PC-9 (cell line): Measurements from ENCODE around the gene DLG2.

Source experiments
- CTCF ChIP-seq: fragments of 200-600 bp; sonication (generic); conservative IDR thresholded peaks from 2 replicates; pipeline ENCODE4 v1.6.1; 2017; ENCODE audit warnings: mixed run types, antibody characterized with exemption, mild to moderate bottlenecking, moderate library complexity
- EZH2 ChIP-seq: fragments of 200-600 bp; sonication (generic); IDR thresholded peaks from 2 replicates; pipeline ENCODE4 v1.8.0; 2017; ENCODE audit warnings: antibody characterized with exemption, low read depth

- TF ChIP-seq CTCF, result no peak
- no peak for TF ChIP-seq EZH2
These were observed 724.7 kb downstream of the DLG2 start for GRCh38 chr11:84902445-84902844.
